Loucy (cell line): ENCODE results near the gene EPHA7.

ENCODE experiments used
- CTCF ChIP-seq: fragments of 200-600 bp; sonication (generic); conservative IDR thresholded peaks from 2 replicates; pipeline ENCODE4 v1.5.1; 2014; ENCODE audit warnings: mild to moderate bottlenecking, antibody characterized with exemption, low read length
- EZH2phosphoT487 ChIP-seq: fragments of 200-600 bp; IDR thresholded peaks from 2 replicates; pipeline ENCODE4 v1.6.1; 2018; ENCODE audit warnings: antibody characterized with exemption, mild to moderate bottlenecking, moderate library complexity, borderline replicate concordance

- no peak for TF ChIP-seq EZH2phosphoT487
- no peak for TF ChIP-seq CTCF
Observed at GRCh38 chr6:93218096-93218495, 201.3 kb downstream of the EPHA7 start.
